HG03460 (cell line): ENCODE measurements around the gene P3H3.

Experiments used
- ATAC-seq: cut with Tn5 transposase; IDR thresholded peaks from one replicate; pipeline ENCODE4 v1.9.1; 2021; ENCODE audit not compliant: unreplicated experiment

P3H3 gene

GRCh38 chr12:6827982-6828780 lies at the start of gene P3H3:
P3H3 (plus strand) TSS chr12:6828407; CDS start chr12:6828441, 34 bp downstream.
- ATAC-seq, result no peak

GRCh38 chr12:6778574-6779550 lies 49.3 kb upstream of the P3H3 start:
- peak; percentile 76 for ATAC-seq

- no peak for ATAC-seq
Observed at GRCh38 chr12:6779708-6780432, 48.3 kb upstream of the P3H3 start.

- ATAC-seq, result no peak
Observed at GRCh38 chr12:6780573-6780972, 47.6 kb upstream of the P3H3 start.

- ATAC-seq, result no peak
Observed at GRCh38 chr12:6782119-6782518, 46.1 kb upstream of the P3H3 start.

GRCh38 chr12:6782850-6783566 lies 45.2 kb upstream of the P3H3 start:
- no peak for ATAC-seq

- ATAC-seq, result no peak
Observed at GRCh38 chr12:6783828-6784227, 44.4 kb upstream of the P3H3 start.

- ATAC-seq, result no peak
Observed at GRCh38 chr12:6784296-6784695, 43.9 kb upstream of the P3H3 start.

GRCh38 chr12:6784761-6785160 lies 43.4 kb upstream of the P3H3 start:
- ATAC-seq, result no peak

GRCh38 chr12:6786416-6787094 lies 41.7 kb upstream of the P3H3 start:
- ATAC-seq, result no peak

- ATAC-seq, result no peak
Observed at GRCh38 chr12:6787309-6787708, 40.9 kb upstream of the P3H3 start.

- no peak for ATAC-seq
Observed at GRCh38 chr12:6788972-6789924, 39.0 kb upstream of the P3H3 start, which contains the start of gene CD4. CD4 (plus strand) TSS chr12:6789528; CDS start chr12:6800139, 10,611 bp downstream.

- no peak for ATAC-seq
Observed at GRCh38 chr12:6790496-6791150, 37.6 kb upstream of the P3H3 start.

- no peak for ATAC-seq
Observed at GRCh38 chr12:6791931-6792520, 36.2 kb upstream of the P3H3 start.

GRCh38 chr12:6792522-6793201 lies 35.5 kb upstream of the P3H3 start:
- no peak for ATAC-seq

GRCh38 chr12:6795088-6795487 lies 33.1 kb upstream of the P3H3 start:
- no peak for ATAC-seq

- ATAC-seq, result no peak
Observed at GRCh38 chr12:6796576-6796975, 31.6 kb upstream of the P3H3 start.
